ENCODE results near the gene GRIK5.
"Not testable (repeated sequence)": the region's sequence is repeated elsewhere in the genome, so short reads cannot be mapped to it uniquely, and the experiment has no call there.

GRIK5 gene

GRCh38 chr19:42017040-42017439, 53.0 kb downstream of the GRIK5 start:
- DNase-seq (ENCODE audit: low read depth): no peak

GRCh38 chr19:42012747-42013146, 57.3 kb downstream of the GRIK5 start:
- not testable (repeated sequence) for DNase-seq (ENCODE audit: low read depth)

GRCh38 chr19:42010245-42011126, 59.5 kb downstream of the GRIK5 start:
- no peak for DNase-seq (ENCODE audit: low read depth)

GRCh38 chr19:42006569-42006968, 63.4 kb downstream of the GRIK5 start:
- no peak for DNase-seq (ENCODE audit: low read depth)

GRCh38 chr19:42005504-42005903, 64.5 kb downstream of the GRIK5 start:
- DNase-seq (ENCODE audit: low read depth): no peak

- no peak for DNase-seq (ENCODE audit: low read depth)
Measured at GRCh38 chr19:42003506-42004294, 66.3 kb downstream of the GRIK5 start.

GRCh38 chr19:41999878-42000208, 70.2 kb downstream of the GRIK5 start:
- DNase-seq (ENCODE audit: low read depth): no peak

GRCh38 chr19:41999071-41999877, 70.7 kb downstream of the GRIK5 start:
- DNase-seq (ENCODE audit: low read depth): no peak

GRCh38 chr19:41998246-41999020, 71.6 kb downstream of the GRIK5 start:
- DNase-seq (ENCODE audit: low read depth): peak; percentile 26

- DNase-seq (ENCODE audit: low read depth): no peak
Measured at GRCh38 chr19:41997851-41998229, 72.2 kb downstream of the GRIK5 start.

GRCh38 chr19:41997121-41997850, 72.7 kb downstream of the GRIK5 start:
- DNase-seq (ENCODE audit: low read depth): no peak

GRCh38 chr19:41995959-41996797, 73.8 kb downstream of the GRIK5 start:
- no peak for DNase-seq (ENCODE audit: low read depth)

GRCh38 chr19:41994994-41995958, 74.7 kb downstream of the GRIK5 start:
- DNase-seq (ENCODE audit: low read depth): no peak

- DNase-seq (ENCODE audit: low read depth): no peak
Measured at GRCh38 chr19:41994521-41994971, 75.5 kb downstream of the GRIK5 start.

GRCh38 chr19:41993612-41994483, 76.2 kb downstream of the GRIK5 start, which contains the start of gene ATP1A3:
Gene ATP1A3 (minus strand): TSS chr19:41994230. CDS start chr19:41994076, 154 bp downstream.
- DNase-seq (ENCODE audit: low read depth): peak; percentile 53

GRCh38 chr19:41991925-41992569, 78.0 kb downstream of the GRIK5 start:
- not testable (repeated sequence) for DNase-seq (ENCODE audit: low read depth)

- DNase-seq (ENCODE audit: low read depth): no peak
Measured at GRCh38 chr19:41991025-41991424, 79.0 kb downstream of the GRIK5 start.

Measured in activated T-cell treated with anti-CD3 and anti-CD28 coated beads for 24 hours (primary cell).